Measurements from ENCODE around the gene RTP2.
A peak's percentile ranks its signal among the peaks of the same experiment; 100 is the strongest.

The RTP2 gene

DNA sequence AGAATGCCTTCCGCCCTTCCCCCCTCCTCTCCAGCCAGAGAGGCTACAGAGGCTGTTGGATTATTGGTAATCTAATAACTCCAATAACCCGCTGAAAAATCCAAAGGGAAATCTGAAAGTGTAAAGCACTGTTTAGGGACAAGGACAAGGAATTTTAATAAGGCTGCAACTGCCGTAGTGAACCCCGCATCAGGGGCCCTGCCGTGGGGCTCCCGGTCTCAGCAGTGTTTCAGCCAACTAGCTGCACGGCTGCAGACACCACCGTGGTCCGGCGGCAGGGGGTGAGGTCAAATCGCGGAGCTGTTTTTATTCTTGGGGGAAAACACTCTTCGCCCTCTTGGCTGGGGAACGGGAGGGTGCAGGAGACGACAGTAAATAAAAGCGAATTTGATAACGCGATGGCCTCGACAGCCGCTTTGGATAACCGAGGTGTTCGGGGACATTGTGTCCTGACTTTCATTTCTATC is 36.8 kb upstream of the RTP2 start:
- DNase-seq (ENCODE audit: low read depth, low spot score), result no peak

GRCh38 chr3:187738331-187739093 is 36.2 kb upstream of the RTP2 start:
- peak; percentile 95 for DNase-seq (ENCODE audit: low read depth, low spot score)

DNA sequence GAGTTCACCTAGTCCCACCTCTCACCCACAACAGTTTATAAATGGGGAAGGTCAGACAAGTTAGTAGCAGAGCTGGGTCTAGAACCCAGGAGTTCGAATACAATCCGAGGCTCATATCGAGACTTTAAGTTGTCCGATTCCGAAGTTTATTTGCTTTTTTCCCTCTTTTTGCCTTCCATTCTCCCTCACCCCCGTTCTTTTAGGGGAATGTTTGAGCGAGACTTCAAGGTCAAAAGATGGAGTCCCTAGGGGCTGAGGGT is 35.6 kb upstream of the RTP2 start:
- DNase-seq (ENCODE audit: low read depth, low spot score), result no peak

DNA sequence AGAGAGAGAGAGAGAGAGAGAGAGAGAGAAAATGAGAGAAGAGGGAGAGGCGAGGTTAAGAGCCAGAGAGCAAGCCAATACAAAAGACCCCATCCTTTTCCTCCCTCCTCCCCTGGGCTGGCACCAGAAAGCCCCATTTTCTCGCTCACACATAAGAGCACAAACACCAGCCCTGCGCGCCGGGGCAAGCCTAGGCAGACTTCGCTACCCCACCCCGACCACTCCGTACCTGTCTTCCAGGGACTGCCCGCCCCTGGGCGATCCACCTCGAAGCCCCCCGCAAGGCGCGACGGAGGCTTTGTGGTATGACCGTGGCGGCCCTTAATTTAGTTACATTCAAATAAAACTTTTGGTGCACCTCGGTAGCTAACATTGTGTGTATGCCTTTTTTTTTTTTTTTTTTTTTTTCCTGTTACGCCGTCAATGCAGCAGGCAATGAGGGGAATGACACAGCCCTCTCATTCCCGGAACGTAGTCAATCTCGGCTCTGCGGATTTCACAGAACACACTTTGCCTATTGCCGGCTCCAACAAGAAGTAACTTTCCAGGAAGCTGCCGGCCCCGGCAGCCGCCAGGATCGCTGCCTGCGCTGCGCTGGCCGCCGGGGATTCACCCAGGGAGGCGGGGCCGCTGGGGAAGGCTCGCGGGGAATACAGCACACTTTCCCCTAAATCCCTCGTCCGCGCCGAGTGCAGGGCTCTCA is 35.2 kb upstream of the RTP2 start:
- peak; percentile 82 for DNase-seq (ENCODE audit: low read depth, low spot score)

GRCh38 chr3:187737006-187737367 is 34.6 kb upstream of the RTP2 start:
- DNase-seq (ENCODE audit: low read depth, low spot score), result peak; percentile 36

DNA sequence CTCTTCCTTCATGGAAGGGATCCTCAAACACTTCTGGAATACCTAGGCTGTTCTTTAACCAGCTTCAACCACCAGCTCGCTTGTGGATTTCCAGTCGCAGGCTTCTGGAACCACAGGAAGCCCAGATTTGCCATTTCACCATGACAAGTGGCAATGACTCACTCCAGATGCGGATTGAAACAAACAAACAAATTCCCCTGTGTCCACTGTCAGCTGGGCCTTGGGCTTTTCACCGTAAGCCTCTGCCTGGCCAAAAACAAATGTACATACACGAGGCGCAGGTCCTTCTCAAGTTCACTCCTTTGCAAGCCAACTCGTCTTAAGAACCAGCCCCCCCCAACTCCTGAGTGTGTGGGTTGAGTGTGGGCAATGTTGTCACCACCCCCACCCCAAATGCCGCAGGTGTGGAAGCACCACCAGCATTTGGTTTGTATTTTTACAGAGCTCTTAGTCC is 34.1 kb upstream of the RTP2 start:
- DNase-seq (ENCODE audit: low read depth, low spot score), result peak; percentile 67

DNA sequence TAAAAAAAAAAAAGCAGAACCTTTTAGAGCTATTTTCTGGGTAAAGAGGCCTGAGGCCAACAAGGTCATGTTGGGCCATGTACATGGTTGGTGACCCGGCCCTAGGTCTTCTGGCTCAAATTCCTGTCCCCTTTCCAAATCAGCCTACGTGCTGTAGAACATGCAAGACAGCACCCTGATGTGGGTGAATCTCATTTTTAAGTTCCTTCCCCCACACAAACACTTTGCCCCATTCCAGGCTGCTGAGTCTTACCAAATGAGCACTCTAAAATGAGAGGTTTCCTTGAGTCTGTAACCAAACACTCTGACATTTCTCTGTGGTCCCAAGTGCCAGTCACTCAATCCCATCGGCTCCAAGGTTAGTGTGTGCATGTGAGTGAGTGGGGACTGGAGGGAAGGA is 33.5 kb upstream of the RTP2 start:
- DNase-seq (ENCODE audit: low read depth, low spot score), result peak; percentile 31

- no peak for DNase-seq (ENCODE audit: low read depth, low spot score)
Observed at GRCh38 chr3:187735383-187735782, 33.0 kb upstream of the RTP2 start.

- DNase-seq (ENCODE audit: low read depth, low spot score), result peak; percentile 54
Observed at GRCh38 chr3:187734841-187735240, 32.5 kb upstream of the RTP2 start.

DNA sequence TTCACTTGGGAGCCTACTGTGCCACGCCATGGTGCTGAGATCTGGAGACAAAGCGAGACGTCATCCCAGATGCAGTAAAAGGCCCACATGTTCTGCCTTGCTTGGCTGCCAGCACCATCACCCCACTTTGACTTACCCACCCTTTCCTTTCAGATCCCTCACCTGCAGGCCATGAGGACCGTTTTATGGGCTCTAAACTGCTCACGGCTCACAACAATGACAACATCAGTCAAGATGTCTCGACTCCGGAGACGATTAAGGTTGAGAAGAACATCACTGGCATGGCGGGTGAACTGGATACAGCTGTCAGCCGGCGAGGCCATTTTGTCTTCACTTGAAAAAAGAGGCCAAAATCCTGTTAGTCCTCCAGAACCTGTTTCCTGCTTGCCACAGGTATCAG is 31.0 kb upstream of the RTP2 start:
- DNase-seq (ENCODE audit: low read depth, low spot score), result no peak

- DNase-seq (ENCODE audit: low read depth, low spot score), result no peak
Observed at GRCh38 chr3:187729598-187729997, 27.2 kb upstream of the RTP2 start.

DNA sequence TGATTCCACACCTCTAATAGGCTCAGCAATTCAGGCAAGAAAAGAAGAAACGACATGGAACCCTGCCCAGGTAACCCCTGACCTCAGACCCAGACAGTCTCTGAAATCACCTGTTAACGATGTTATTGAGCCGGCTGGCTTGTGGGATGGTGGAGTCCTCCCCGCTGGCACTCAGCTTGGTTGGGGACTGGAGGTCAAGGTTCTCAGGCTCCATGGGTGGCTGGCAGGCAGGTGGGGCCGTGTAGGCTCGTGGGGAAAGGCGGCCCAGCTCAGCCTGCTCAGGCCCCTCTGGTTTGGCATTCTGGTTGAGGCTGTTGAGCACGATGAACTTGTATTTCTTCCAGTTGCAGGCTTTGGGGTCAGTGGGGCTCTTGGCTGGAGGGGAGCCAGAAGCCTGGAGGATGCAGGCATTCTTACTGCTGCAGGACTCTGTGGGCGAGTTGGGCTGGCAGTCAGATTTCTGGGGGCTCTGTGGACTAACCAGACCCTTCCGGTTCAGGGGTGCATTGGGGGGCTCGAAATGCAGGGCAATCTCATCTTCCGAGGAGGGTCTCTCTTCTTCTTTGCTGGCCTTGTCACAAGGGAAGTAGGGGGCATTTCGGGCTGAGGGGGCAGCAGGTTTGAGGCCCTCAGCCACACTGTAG is 26.7 kb upstream of the RTP2 start:
- DNase-seq (ENCODE audit: low read depth, low spot score), result no peak

- DNase-seq (ENCODE audit: low read depth, low spot score), result no peak
Observed at GRCh38 chr3:187728248-187728647, 25.9 kb upstream of the RTP2 start.

DNA sequence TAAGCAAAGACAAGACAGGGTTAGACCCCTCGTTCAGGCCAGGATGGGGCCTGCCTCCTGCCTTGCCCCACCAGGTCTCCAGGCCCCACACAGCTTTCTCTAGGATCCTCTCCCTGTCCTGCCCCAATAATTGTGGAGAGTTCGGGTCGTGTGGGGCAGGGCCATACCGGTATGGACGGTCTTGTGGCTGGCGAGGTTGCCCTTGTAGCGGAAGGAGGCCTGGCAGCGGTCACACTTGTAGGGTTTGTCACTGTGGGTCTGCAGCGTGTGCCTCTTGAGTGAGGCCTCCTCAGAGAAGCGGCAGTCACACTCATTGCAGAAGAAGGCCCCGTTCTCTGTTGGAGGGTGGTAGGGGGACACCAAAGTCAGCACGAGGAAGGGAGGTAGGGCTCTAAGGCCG is 24.2 kb upstream of the RTP2 start:
- DNase-seq (ENCODE audit: low read depth, low spot score), result no peak

- DNase-seq (ENCODE audit: low read depth, low spot score), result no peak
Observed at GRCh38 chr3:187725653-187726370, 23.5 kb upstream of the RTP2 start.

GRCh38 chr3:187725224-187725623 is 22.9 kb upstream of the RTP2 start:
- no peak for DNase-seq (ENCODE audit: low read depth, low spot score)

- DNase-seq (ENCODE audit: low read depth, low spot score), result no peak
Observed at GRCh38 chr3:187722206-187722612, 19.9 kb upstream of the RTP2 start.

- no peak for DNase-seq (ENCODE audit: low read depth, low spot score)
Observed at GRCh38 chr3:187721055-187721454, 18.7 kb upstream of the RTP2 start.

DNA sequence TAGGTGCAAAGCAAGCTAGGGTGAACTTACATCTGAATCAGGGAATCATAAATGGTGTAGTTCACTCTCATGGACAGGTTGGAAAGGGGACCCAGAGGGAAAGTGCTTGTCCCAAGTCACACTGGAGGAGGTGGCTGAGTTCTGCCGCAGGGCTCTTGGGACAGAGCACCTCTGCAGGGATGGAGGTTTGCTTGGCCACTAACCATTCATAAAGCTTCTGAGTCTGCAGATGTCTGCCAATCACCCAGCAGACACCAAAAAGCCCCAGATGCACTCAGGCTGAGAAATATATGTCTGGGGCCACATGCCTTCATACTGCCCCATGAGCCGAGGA is 17.9 kb upstream of the RTP2 start:
- DNase-seq (ENCODE audit: low read depth, low spot score), result no peak

DNA sequence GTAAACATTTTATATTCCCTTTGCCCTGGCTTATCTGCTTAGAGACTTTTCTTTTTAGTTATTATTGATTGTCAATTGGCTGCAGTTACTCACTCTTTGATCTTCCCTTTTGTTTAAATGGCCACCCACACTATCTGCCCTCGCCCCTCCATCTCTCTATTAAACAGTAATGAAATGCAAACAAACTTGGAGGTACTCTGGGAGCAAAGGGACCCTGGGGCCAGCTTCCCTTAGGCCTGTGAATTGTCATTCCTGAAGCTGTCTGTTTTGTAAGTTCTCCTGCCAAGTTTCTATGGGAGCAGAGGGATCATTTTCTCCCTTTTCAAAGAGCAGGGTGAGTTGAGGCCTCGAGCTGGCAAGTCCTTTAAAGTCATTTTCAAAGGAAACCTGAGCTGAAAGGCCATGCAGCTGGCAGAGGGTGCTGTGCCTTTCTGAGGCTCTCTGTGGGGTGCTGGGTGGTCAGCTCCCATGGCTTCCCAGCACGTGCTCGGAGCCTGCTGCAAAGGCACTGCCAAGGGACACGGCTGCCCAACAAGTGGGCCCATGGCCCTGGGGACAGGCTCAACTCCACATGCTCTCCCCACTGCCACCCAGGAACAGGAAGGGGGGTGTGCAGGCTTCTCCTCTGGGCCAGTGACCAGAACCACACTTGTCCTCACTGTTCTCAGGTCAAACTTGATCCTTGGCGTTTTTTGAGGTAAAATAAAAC is 17.4 kb upstream of the RTP2 start:
- no peak for DNase-seq (ENCODE audit: low read depth, low spot score)

- DNase-seq (ENCODE audit: low read depth, low spot score), result no peak
Observed at GRCh38 chr3:187718802-187719201, 16.4 kb upstream of the RTP2 start.

GRCh38 chr3:187717572-187717971 is 15.2 kb upstream of the RTP2 start:
- DNase-seq (ENCODE audit: low read depth, low spot score), result no peak

Measured in astrocyte of the hippocampus (primary cell).